Osteocyte (in vitro differentiated cells): Measurements from ENCODE around the gene NAALADL2. TPM values are rescaled to one million over a fixed set of nuclear protein-coding genes. Genes with fewer than 3 reads are reported as not detected.

Experiments
- DNase-seq: peaks from one replicate; pipeline ENCODE4 v3.0.0; 2021; ENCODE audit warnings: mixed read lengths; ENCODE audit not compliant: unreplicated experiment; ENCODE audit errors: extremely low spot score
- H3K27ac Mint-ChIP-seq: one replicate; pipeline ENCODE4 v1.8.0; 2021; ENCODE audit warnings: mild to moderate bottlenecking, mixed read lengths; ENCODE audit not compliant: unreplicated experiment
- H3K27me3 Mint-ChIP-seq: one replicate; pipeline ENCODE4 v1.8.0; 2021; ENCODE audit warnings: mixed read lengths; ENCODE audit not compliant: unreplicated experiment
- H3K36me3 Mint-ChIP-seq: one replicate; pipeline ENCODE4 v1.8.0; 2021; ENCODE audit warnings: mixed read lengths; ENCODE audit not compliant: unreplicated experiment
- H3K4me1 Mint-ChIP-seq: one replicate; pipeline ENCODE4 v1.8.0; 2021; ENCODE audit warnings: mixed read lengths; ENCODE audit not compliant: unreplicated experiment
- H3K4me3 Mint-ChIP-seq: one replicate; pipeline ENCODE4 v1.8.0; 2021; ENCODE audit warnings: mild to moderate bottlenecking, moderate library complexity, mixed read lengths; ENCODE audit not compliant: unreplicated experiment
- H3K9me3 Mint-ChIP-seq: one replicate; pipeline ENCODE4 v1.8.0; 2021; ENCODE audit warnings: mixed read lengths; ENCODE audit not compliant: unreplicated experiment
- CTCF ChIP-seq: fragments of 200-600 bp; sonication (generic); IDR thresholded peaks from 2 replicates; pipeline ENCODE4 v1.5.0; 2021; ENCODE audit warnings: antibody characterized with exemption, mild to moderate bottlenecking, moderate library complexity
- total RNA-seq: library from RNA; stranded (reverse); gene quantifications from 2 replicates; pipeline ENCODE4 v1.2.1, GENCODE V29; 2021

The NAALADL2 gene
- total RNA-seq, 1 donor from 2014 or later, result 16.1 TPM

- no peak for TF ChIP-seq CTCF
- H3K9me3 Mint-ChIP-seq, result peaks cover 9% of the 10 kb centered on the region
- H3K4me3 Mint-ChIP-seq, result no peak overlapping the region
- H3K4me1 Mint-ChIP-seq, result peaks cover 14% of the 10 kb centered on the region
- DNase-seq, result no peak
- peak overlapping the region; percentile 1 for H3K27ac Mint-ChIP-seq
- H3K36me3 Mint-ChIP-seq, result no peaks in the 10 kb centered on the region
- H3K27me3 Mint-ChIP-seq, result no peaks in the 10 kb centered on the region
Measured at GRCh38 chr3:175410251-175410650, 551.1 kb downstream of the NAALADL2 start.

GRCh38 chr3:175411405-175411804, 552.3 kb downstream of the NAALADL2 start:
- H3K9me3 Mint-ChIP-seq, result peaks cover 9% of the 10 kb centered on the region
- TF ChIP-seq CTCF, result no peak
- no peak overlapping the region for H3K27ac Mint-ChIP-seq
- H3K4me1 Mint-ChIP-seq, result peaks cover 14% of the 10 kb centered on the region
- no peaks in the 10 kb centered on the region for H3K27me3 Mint-ChIP-seq
- H3K4me3 Mint-ChIP-seq, result no peak overlapping the region
- DNase-seq, result no peak
- no peaks in the 10 kb centered on the region for H3K36me3 Mint-ChIP-seq

- no peak for DNase-seq
- H3K9me3 Mint-ChIP-seq, result peaks cover 9% of the 10 kb centered on the region
- no peaks in the 10 kb centered on the region for H3K27me3 Mint-ChIP-seq
- no peaks in the 10 kb centered on the region for H3K36me3 Mint-ChIP-seq
- TF ChIP-seq CTCF, result no peak
- no peak overlapping the region for H3K4me3 Mint-ChIP-seq
- no peak overlapping the region for H3K27ac Mint-ChIP-seq
- H3K4me1 Mint-ChIP-seq, result peaks cover 14% of the 10 kb centered on the region
Measured at GRCh38 chr3:175411946-175412345, 552.8 kb downstream of the NAALADL2 start.

- no peaks in the 10 kb centered on the region for H3K27me3 Mint-ChIP-seq
- H3K4me1 Mint-ChIP-seq, result peaks cover 18% of the 10 kb centered on the region
- H3K27ac Mint-ChIP-seq, result no peak overlapping the region
- no peak overlapping the region for H3K4me3 Mint-ChIP-seq
- peaks cover 12% of the 10 kb centered on the region for H3K9me3 Mint-ChIP-seq
- no peak for TF ChIP-seq CTCF
- no peak for DNase-seq
- no peaks in the 10 kb centered on the region for H3K36me3 Mint-ChIP-seq
Measured at GRCh38 chr3:175413926-175414325, 554.8 kb downstream of the NAALADL2 start.

GRCh38 chr3:175416600-175416999, 557.5 kb downstream of the NAALADL2 start:
- Mint-ChIP-seq H3K4me1 (peaks cover 8% of the 10 kb centered on the region), H3K27me3 (no peaks in the 10 kb centered on the region), H3K4me3 (no peak overlapping the region), H3K9me3 (peaks cover 3% of the 10 kb centered on the region), H3K36me3 (no peaks in the 10 kb centered on the region), H3K27ac (no peak overlapping the region)
- DNase-seq, result no peak
- TF ChIP-seq CTCF, result no peak
